SJCRH30 (cell line): Measurements from ENCODE around the gene ZMYND15. TPM values are rescaled to one million over a fixed set of nuclear protein-coding genes. Genes with fewer than 3 reads are reported as not detected.

Experiments used
- DNase-seq, 2 experiments: peaks; one replicate each; pipeline ENCODE4 v3.0.0-alpha.2; 2015 to 2020
- H3K27ac ChIP-seq: fragments of 250-450 bp; sonication (Bioruptor Pico); 2 replicates; pipeline ENCODE4 v1.5.1; 2020; ENCODE audit warnings: mild to moderate bottlenecking, moderate library complexity
- H3K27me3 ChIP-seq: fragments of 250-450 bp; sonication (Bioruptor Pico); 2 replicates; pipeline ENCODE4 v1.5.1; 2020; ENCODE audit warnings: mild to moderate bottlenecking, moderate library complexity
- H3K36me3 ChIP-seq: fragments of 250-450 bp; sonication (Bioruptor Pico); 2 replicates; pipeline ENCODE4 v1.5.1; 2020; ENCODE audit warnings: mild to moderate bottlenecking, moderate library complexity
- H3K4me1 ChIP-seq: fragments of 250-450 bp; sonication (Bioruptor Pico); 2 replicates; pipeline ENCODE4 v1.5.1; 2020; ENCODE audit warnings: mild to moderate bottlenecking, moderate library complexity
- H3K4me3 ChIP-seq: fragments of 250-450 bp; sonication (Bioruptor Pico); 2 replicates; pipeline ENCODE4 v1.5.1; 2020; ENCODE audit warnings: mild to moderate bottlenecking, moderate library complexity
- H3K9me3 ChIP-seq: fragments of 250-450 bp; sonication (Bioruptor Pico); replicated peaks from 2 replicates; pipeline ENCODE4 v1.5.1; 2020; ENCODE audit warnings: mild to moderate bottlenecking, moderate library complexity
- total RNA-seq: library from RNA; depleted of rRNA; stranded (reverse); fragments of >200 nt; shearing (Covaris generic); gene quantifications from 2 replicates; pipeline ENCODE4 v1.2.3, GENCODE V29; 2014

Gene ZMYND15
- total RNA-seq, 1 experiment from 2014 or later: not detected

GRCh38 chr17:4721203-4722135 is 18.2 kb upstream of the ZMYND15 start:
- no peak overlapping the region for H3K4me3 ChIP-seq
- no peaks in the 10 kb centered on the region for H3K9me3 ChIP-seq
- no peaks in the 10 kb centered on the region for H3K36me3 ChIP-seq
- DNase-seq: no peak
- no peaks in the 10 kb centered on the region for H3K27me3 ChIP-seq
- no peak overlapping the region for H3K27ac ChIP-seq
- H3K4me1 ChIP-seq: no peaks in the 10 kb centered on the region

- Histone ChIP-seq H3K27ac (no peak overlapping the region), H3K27me3 (no peaks in the 10 kb centered on the region), H3K4me3 (no peak overlapping the region), H3K4me1 (no peaks in the 10 kb centered on the region), H3K9me3 (no peaks in the 10 kb centered on the region), H3K36me3 (no peaks in the 10 kb centered on the region)
- DNase-seq: no peak
Measured at GRCh38 chr17:4722678-4723240, 16.9 kb upstream of the ZMYND15 start.

GRCh38 chr17:4724650-4725049 is 15.0 kb upstream of the ZMYND15 start:
- H3K27ac ChIP-seq: no peak overlapping the region
- H3K36me3 ChIP-seq: no peaks in the 10 kb centered on the region
- no peak for DNase-seq
- H3K27me3 ChIP-seq: no peaks in the 10 kb centered on the region
- H3K4me1 ChIP-seq: no peaks in the 10 kb centered on the region
- H3K4me3 ChIP-seq: no peak overlapping the region
- no peaks in the 10 kb centered on the region for H3K9me3 ChIP-seq

GRCh38 chr17:4725646-4726310 is 13.9 kb upstream of the ZMYND15 start:
- Histone ChIP-seq H3K36me3 (no peaks in the 10 kb centered on the region), H3K4me3 (no peak overlapping the region), H3K4me1 (no peaks in the 10 kb centered on the region), H3K27ac (no peak overlapping the region), H3K27me3 (no peaks in the 10 kb centered on the region), H3K9me3 (no peaks in the 10 kb centered on the region)
- DNase-seq: no peak

GRCh38 chr17:4728124-4728523 is 11.5 kb upstream of the ZMYND15 start:
- Histone ChIP-seq H3K9me3 (no peaks in the 10 kb centered on the region), H3K27me3 (no peaks in the 10 kb centered on the region), H3K4me3 (no peak overlapping the region), H3K36me3 (no peaks in the 10 kb centered on the region), H3K27ac (no peak overlapping the region), H3K4me1 (no peaks in the 10 kb centered on the region)
- DNase-seq: no peak

- Histone ChIP-seq H3K27me3 (no peaks in the 10 kb centered on the region), H3K4me1 (no peaks in the 10 kb centered on the region), H3K36me3 (no peaks in the 10 kb centered on the region), H3K27ac (no peak overlapping the region), H3K9me3 (no peaks in the 10 kb centered on the region), H3K4me3 (no peak overlapping the region)
- no peak for DNase-seq
Measured at GRCh38 chr17:4733073-4733531, 6.5 kb upstream of the ZMYND15 start.

GRCh38 chr17:4734857-4735475 is 4.7 kb upstream of the ZMYND15 start:
- Histone ChIP-seq H3K9me3 (no peaks in the 10 kb centered on the region), H3K36me3 (no peaks in the 10 kb centered on the region), H3K27ac (no peak overlapping the region), H3K4me1 (no peaks in the 10 kb centered on the region), H3K4me3 (no peak overlapping the region), H3K27me3 (no peaks in the 10 kb centered on the region)
- no peak for DNase-seq

- Histone ChIP-seq H3K36me3 (no peaks in the 10 kb centered on the region), H3K27ac (no peak overlapping the region), H3K4me1 (no peaks in the 10 kb centered on the region), H3K4me3 (no peak overlapping the region), H3K27me3 (no peaks in the 10 kb centered on the region), H3K9me3 (no peaks in the 10 kb centered on the region)
- DNase-seq: no peak
Measured at GRCh38 chr17:4735876-4736651, 3.6 kb upstream of the ZMYND15 start.

- H3K9me3 ChIP-seq: no peaks in the 10 kb centered on the region
- DNase-seq: no peak
- no peaks in the 10 kb centered on the region for H3K4me1 ChIP-seq
- H3K4me3 ChIP-seq: no peak overlapping the region
- H3K36me3 ChIP-seq: no peaks in the 10 kb centered on the region
- H3K27ac ChIP-seq: no peak overlapping the region
- no peaks in the 10 kb centered on the region for H3K27me3 ChIP-seq
Measured at GRCh38 chr17:4738136-4739121, 1.2 kb upstream of the ZMYND15 start.

GRCh38 chr17:4740025-4740351 is 355 bp downstream of the ZMYND15 start:
- no peak for DNase-seq
- Histone ChIP-seq H3K9me3 (no peaks in the 10 kb centered on the region), H3K27me3 (no peaks in the 10 kb centered on the region)

GRCh38 chr17:4740584-4740983 is 951 bp downstream of the ZMYND15 start:
- no peak overlapping the region for H3K4me3 ChIP-seq
- H3K27ac ChIP-seq: no peak overlapping the region
- H3K36me3 ChIP-seq: no peaks in the 10 kb centered on the region
- H3K9me3 ChIP-seq: no peaks in the 10 kb centered on the region
- no peaks in the 10 kb centered on the region for H3K4me1 ChIP-seq
- DNase-seq: no peak
- no peaks in the 10 kb centered on the region for H3K27me3 ChIP-seq

More at GRCh38 chr17:4740025-4740351, 355 bp downstream of the ZMYND15 start:
- Histone ChIP-seq H3K4me3 (no peak overlapping the region), H3K27ac (no peak overlapping the region), H3K4me1 (no peaks in the 10 kb centered on the region), H3K36me3 (no peaks in the 10 kb centered on the region)

- no peak for DNase-seq
- Histone ChIP-seq H3K4me3 (no peak overlapping the region), H3K27me3 (no peaks in the 10 kb centered on the region), H3K4me1 (no peaks in the 10 kb centered on the region), H3K27ac (no peak overlapping the region), H3K36me3 (no peaks in the 10 kb centered on the region), H3K9me3 (no peaks in the 10 kb centered on the region)
Measured at GRCh38 chr17:4741544-4741943, 1.9 kb downstream of the ZMYND15 start.

GRCh38 chr17:4742133-4742532 is 2.5 kb downstream of the ZMYND15 start:
- no peak overlapping the region for H3K4me3 ChIP-seq
- no peaks in the 10 kb centered on the region for H3K27me3 ChIP-seq
- H3K9me3 ChIP-seq: no peaks in the 10 kb centered on the region
- no peaks in the 10 kb centered on the region for H3K4me1 ChIP-seq
- DNase-seq: no peak
- H3K27ac ChIP-seq: no peak overlapping the region
- no peaks in the 10 kb centered on the region for H3K36me3 ChIP-seq
